Loucy (cell line): ENCODE results near the gene BEST4.

Experiments
- EZH2phosphoT487 ChIP-seq: fragments of 200-600 bp; IDR thresholded peaks from 2 replicates; pipeline ENCODE4 v1.6.1; 2018; ENCODE audit warnings: antibody characterized with exemption, mild to moderate bottlenecking, moderate library complexity, borderline replicate concordance
- TF ChIP-seq, protein P1 (sequence below): fragments of 200-600 bp; sonication (generic); conservative IDR thresholded peaks from 2 replicates; pipeline ENCODE4 v1.5.1; 2014; ENCODE audit warnings: mild to moderate bottlenecking, antibody characterized with exemption, low read length

DNA sequence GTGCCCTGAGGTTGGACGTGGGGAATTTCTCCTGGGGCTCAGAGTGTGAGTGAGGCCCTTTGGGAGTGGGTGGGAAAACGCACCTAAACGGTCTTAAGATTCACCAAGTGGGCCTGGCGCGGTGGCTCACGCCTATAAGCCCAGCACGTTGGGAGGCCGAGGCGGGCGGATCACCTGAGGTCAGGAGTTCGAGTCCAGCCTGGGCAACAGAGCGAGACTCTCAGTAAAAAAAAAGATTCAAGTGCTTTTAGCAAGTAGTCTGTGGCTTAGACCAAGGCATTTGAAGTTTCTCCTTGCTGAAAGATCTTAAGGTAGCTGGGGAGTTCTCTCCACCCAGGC lies 11.3 kb downstream of the BEST4 start:
- TF ChIP-seq, protein P1, sequence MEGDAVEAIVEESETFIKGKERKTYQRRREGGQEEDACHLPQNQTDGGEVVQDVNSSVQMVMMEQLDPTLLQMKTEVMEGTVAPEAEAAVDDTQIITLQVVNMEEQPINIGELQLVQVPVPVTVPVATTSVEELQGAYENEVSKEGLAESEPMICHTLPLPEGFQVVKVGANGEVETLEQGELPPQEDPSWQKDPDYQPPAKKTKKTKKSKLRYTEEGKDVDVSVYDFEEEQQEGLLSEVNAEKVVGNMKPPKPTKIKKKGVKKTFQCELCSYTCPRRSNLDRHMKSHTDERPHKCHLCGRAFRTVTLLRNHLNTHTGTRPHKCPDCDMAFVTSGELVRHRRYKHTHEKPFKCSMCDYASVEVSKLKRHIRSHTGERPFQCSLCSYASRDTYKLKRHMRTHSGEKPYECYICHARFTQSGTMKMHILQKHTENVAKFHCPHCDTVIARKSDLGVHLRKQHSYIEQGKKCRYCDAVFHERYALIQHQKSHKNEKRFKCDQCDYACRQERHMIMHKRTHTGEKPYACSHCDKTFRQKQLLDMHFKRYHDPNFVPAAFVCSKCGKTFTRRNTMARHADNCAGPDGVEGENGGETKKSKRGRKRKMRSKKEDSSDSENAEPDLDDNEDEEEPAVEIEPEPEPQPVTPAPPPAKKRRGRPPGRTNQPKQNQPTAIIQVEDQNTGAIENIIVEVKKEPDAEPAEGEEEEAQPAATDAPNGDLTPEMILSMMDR, result no peak
- TF ChIP-seq EZH2phosphoT487, result no peak
